Liver (tissue), 9 donors: Measurements from ENCODE around the gene DACH1. TPM values are rescaled to one million over a fixed set of nuclear protein-coding genes. Genes with fewer than 3 reads are reported as not detected.

Experiments used
- DNase-seq: peaks from one replicate; pipeline ENCODE4 v3.0.0-alpha.2; 2017; ENCODE audit warnings: low spot score
- H3K27ac ChIP-seq, 2 donors: one replicate each; pipeline ENCODE4 v1.7.0; 2013; ENCODE audit warnings: inconsistent platforms in 2 of 2, low read length in 2 of 2, control low read depth in 1 of 2, low read depth in 1 of 2, mild to moderate bottlenecking in 1 of 2
- H3K27me3 ChIP-seq, 4 donors: one replicate each; pipeline versions ENCODE4 v1.6.1 to v1.7.0; 2013; ENCODE audit warnings: low read length in 3 of 4, inconsistent platforms in 1 of 4, mild to moderate bottlenecking in 1 of 4, moderate library complexity in 1 of 4; ENCODE audit not compliant: control insufficient read depth in 4 of 4, insufficient read depth in 4 of 4
- H3K36me3 ChIP-seq, 4 donors: one replicate each; pipeline versions ENCODE4 v1.6.1 to v1.7.0; 2013; ENCODE audit warnings: low read length in 3 of 4, mild to moderate bottlenecking in 3 of 4, low read depth in 1 of 4, moderate library complexity in 1 of 4; ENCODE audit not compliant: control insufficient read depth in 4 of 4, insufficient read depth in 3 of 4
- H3K4me1 ChIP-seq, 4 donors: one replicate each; pipeline versions ENCODE4 v1.6.1 to v1.7.0; 2013; ENCODE audit warnings: low read length in 3 of 4, mild to moderate bottlenecking in 3 of 4, moderate library complexity in 1 of 4; ENCODE audit not compliant: control insufficient read depth in 4 of 4, insufficient read depth in 4 of 4
- H3K4me3 ChIP-seq, 3 donors: one replicate each; pipeline versions ENCODE4 v1.6.1 to v1.7.0; 2013; ENCODE audit warnings: low read length in 3 of 3, control low read depth in 1 of 3, low read depth in 1 of 3, mild to moderate bottlenecking in 1 of 3
- H3K9ac ChIP-seq, 2 donors: one replicate each; pipeline ENCODE4 v1.7.0; 2013; ENCODE audit warnings: low read length in 2 of 2, mild to moderate bottlenecking in 2 of 2, moderate library complexity in 2 of 2, control low read depth in 1 of 2, low read depth in 1 of 2
- H3K9me3 ChIP-seq, 4 donors: one replicate each; pipeline versions ENCODE4 v1.6.1 to v1.7.0; 2013; ENCODE audit warnings: low read length in 3 of 4; ENCODE audit not compliant: control insufficient read depth in 4 of 4
- ATF3 ChIP-seq: IDR thresholded peaks from 2 replicates; pipeline ENCODE4 v1.6.1; 2016; ENCODE audit warnings: antibody characterized with exemption
- CTCF ChIP-seq: fragments of 150-350 bp; IDR thresholded peaks from 2 replicates; pipeline ENCODE4 v1.5.1; 2017; ENCODE audit warnings: improper control_type of control experiment, low read depth, low read length; ENCODE audit not compliant: missing input control
- EGR1 ChIP-seq, 2 donors: IDR thresholded peaks; 2 replicates each; pipeline ENCODE4 v1.6.1; 2016 to 2018; ENCODE audit warnings: antibody characterized with exemption in 2 of 2, low read depth in 2 of 2
- FOXA1 ChIP-seq: IDR thresholded peaks from 2 replicates; pipeline ENCODE4 v1.6.1; 2016; ENCODE audit warnings: antibody characterized with exemption
- HNF4G ChIP-seq: IDR thresholded peaks from 2 replicates; pipeline ENCODE4 v1.6.1; 2016; ENCODE audit warnings: antibody characterized with exemption
- NR2F2 ChIP-seq: IDR thresholded peaks from 2 replicates; pipeline ENCODE4 v1.6.1; 2016; ENCODE audit warnings: antibody characterized with exemption
- RAD21 ChIP-seq, 2 donors: IDR thresholded peaks; 2 replicates each; pipeline ENCODE4 v1.6.1; 2016; ENCODE audit warnings: antibody characterized with exemption in 2 of 2, mild to moderate bottlenecking in 2 of 2
- RXRA ChIP-seq, 2 donors: IDR thresholded peaks; 2 replicates each; pipeline ENCODE4 v1.6.1; 2017 to 2018; ENCODE audit warnings: antibody characterized with exemption in 2 of 2, mild to moderate bottlenecking in 1 of 2
- SP1 ChIP-seq: IDR thresholded peaks from 2 replicates; pipeline ENCODE4 v1.6.1; 2018; ENCODE audit warnings: antibody characterized with exemption, mild to moderate bottlenecking
- TAF1 ChIP-seq: conservative IDR thresholded peaks from 2 replicates; pipeline ENCODE4 v1.6.1; 2016; ENCODE audit warnings: antibody characterized with exemption, mild to moderate bottlenecking
- ZBTB33 ChIP-seq: IDR thresholded peaks from 2 replicates; pipeline ENCODE4 v1.6.1; 2016; ENCODE audit warnings: antibody characterized with exemption
- WGBS: extraction: QIAGEN DNeasy Blood & Tissue Kit; methylation state at CpG from one replicate; pipeline ENCODE4 v1.1.7; 2013; 5-methylcytosine and 5-hydroxymethylcytosine counted together
- polyA plus RNA-seq, 2 donors: library from polyadenylated mRNA; stranded (reverse) in 1 of 2; unstranded in 1 of 2; fragments of 200-250 nt in 1 of 2; fragments of >200 nt in 1 of 2; fragmentation: Nextera tagmentation in 1 of 2; extraction: Ambion mirVana in 1 of 2; gene quantifications; one replicate each; pipeline versions ENCODE4 v1.2.1 to v1.2.3, GENCODE V29; 2013 to 2015
- total RNA-seq, 2 donors: library from RNA; depleted of rRNA; stranded (reverse); fragments of >200 nt; gene quantifications; one replicate each; pipeline ENCODE4 v1.2.3, GENCODE V29; 2014
- donor health status: healthy.
- donor health status: healthy.
- donor health status: healthy.
- donor health status: healthy.
- donor health status: healthy.

DACH1 gene
- total and polyA plus RNA-seq, 4 donors: 0.28 to 1.9 (median 0.77) TPM

GRCh38 chr13:71789693-71790329, 77.2 kb downstream of the DACH1 start:
- DNase-seq: no peak
- Histone ChIP-seq H3K4me1 (no peaks in the 10 kb centered on the region), H3K27ac (no peak overlapping the region), H3K9ac (no peak overlapping the region), H3K27me3 (no peaks in the 10 kb centered on the region), H3K9me3 (no peaks in the 10 kb centered on the region), H3K4me3 (no peak overlapping the region), H3K36me3 (no peaks in the 10 kb centered on the region)
- 62% methylated on average over 5 of the region's 5 CpGs for WGBS
- no peak for TF ChIP-seq RAD21 (IDR thresholded peaks at IDR 0.05)
- TF ChIP-seq EGR1 (IDR thresholded peaks at IDR 0.05; ENCODE audit: low read depth in 2 of 2): no peak
- TF ChIP-seq CTCF: no peak
- TF ChIP-seq ZBTB33: no peak
- TF ChIP-seq HNF4G: no peak
- TF ChIP-seq NR2F2: no peak
- TF ChIP-seq RXRA (IDR thresholded peaks at IDR 0.05): no peak

- no peak for DNase-seq
Observed at GRCh38 chr13:71789037-71789436, 78.0 kb downstream of the DACH1 start.

GRCh38 chr13:71787414-71787813, 79.6 kb downstream of the DACH1 start:
- no peaks in the 10 kb centered on the region for H3K27me3 ChIP-seq
- no peak overlapping the region for H3K4me3 ChIP-seq
- H3K9ac ChIP-seq: no peak overlapping the region
- 81% methylated on average over 9 of the region's 9 CpGs for WGBS
- DNase-seq: no peak
- no peaks in the 10 kb centered on the region for H3K4me1 ChIP-seq
- H3K27ac ChIP-seq: no peak overlapping the region
- no peaks in the 10 kb centered on the region for H3K36me3 ChIP-seq
- H3K9me3 ChIP-seq: no peaks in the 10 kb centered on the region
- TF ChIP-seq EGR1 (IDR thresholded peaks at IDR 0.05; ENCODE audit: low read depth in 2 of 2) (no peak), ZBTB33 (no peak)

More at GRCh38 chr13:71789037-71789436, 78.0 kb downstream of the DACH1 start:
- H3K36me3 ChIP-seq: no peaks in the 10 kb centered on the region
- no peaks in the 10 kb centered on the region for H3K4me1 ChIP-seq
- no peaks in the 10 kb centered on the region for H3K27me3 ChIP-seq
- H3K27ac ChIP-seq: no peak overlapping the region
- no peak overlapping the region for H3K4me3 ChIP-seq
- no peaks in the 10 kb centered on the region for H3K9me3 ChIP-seq
- no peak for TF ChIP-seq SP1
- TF ChIP-seq FOXA1: no peak
- TF ChIP-seq ATF3: no peak
- no peak for TF ChIP-seq EGR1 (IDR thresholded peaks at IDR 0.05; ENCODE audit: low read depth in 2 of 2)
- TF ChIP-seq TAF1: no peak
- no peak for TF ChIP-seq NR2F2
- no peak overlapping the region for H3K9ac ChIP-seq
